Measurements from ENCODE around the gene MIB2.
"Not testable (repeated sequence)": the region's sequence is repeated elsewhere in the genome, so short reads cannot be mapped to it uniquely, and the experiment has no call there.

GRCh38 chr1:1637479-1637875 is 22.2 kb downstream of the MIB2 start:
- not testable (repeated sequence) for TF ChIP-seq POLR2AphosphoS5 (IDR thresholded peaks at IDR 0.05); CTCF (IDR thresholded peaks at IDR 0.05); POLR2A (IDR thresholded peaks at IDR 0.05; ENCODE audit: low read depth)
